Mesenchymal stem cell (in vitro differentiated cells and primary cell): ENCODE measurements around the gene DKK3.

ENCODE experiments used
- DNase-seq: peaks from one replicate; pipeline ENCODE4 v3.0.0-alpha.2; 2013
- H2AFZ ChIP-seq: one replicate; pipeline ENCODE4 v1.6.1; 2013; ENCODE audit warnings: low read depth, mild to moderate bottlenecking, control low read depth, inconsistent platforms, low read length, moderate library complexity
- H2AK5ac ChIP-seq: 2 replicates; pipeline ENCODE4 v1.6.1; 2013; ENCODE audit warnings: low read length, moderate library complexity, mild to moderate bottlenecking, inconsistent platforms; ENCODE audit not compliant: severe bottlenecking
- H2BK120ac ChIP-seq: one replicate; pipeline ENCODE4 v1.6.1; 2013; ENCODE audit warnings: low read depth, mild to moderate bottlenecking, inconsistent platforms, low read length, moderate library complexity
- H2BK12ac ChIP-seq, 2 experiments: one replicate each; pipeline ENCODE4 v1.6.1; 2013; ENCODE audit warnings: inconsistent platforms in 2 of 2, low read length in 2 of 2, mild to moderate bottlenecking in 2 of 2, moderate library complexity in 2 of 2, control low read depth in 1 of 2
- H2BK15ac ChIP-seq: one replicate; pipeline ENCODE4 v1.6.1; 2013; ENCODE audit warnings: mild to moderate bottlenecking, low read depth, inconsistent platforms; ENCODE audit not compliant: poor library complexity, severe bottlenecking
- H2BK5ac ChIP-seq: 2 replicates; pipeline ENCODE4 v1.6.1; 2013; ENCODE audit warnings: low read depth, mild to moderate bottlenecking, low read length, control low read depth, inconsistent platforms; ENCODE audit not compliant: poor library complexity, severe bottlenecking
- H3K14ac ChIP-seq, 2 experiments: one replicate each; pipeline ENCODE4 v1.6.1; 2013; ENCODE audit warnings: inconsistent platforms in 2 of 2, low read length in 2 of 2, control low read depth in 1 of 2, mild to moderate bottlenecking in 1 of 2, moderate library complexity in 1 of 2
- H3K18ac ChIP-seq, 2 experiments: one replicate each; pipeline ENCODE4 v1.6.1; 2013; ENCODE audit warnings: inconsistent platforms in 2 of 2, low read length in 2 of 2, control low read depth in 1 of 2, low read depth in 1 of 2, mild to moderate bottlenecking in 1 of 2
- H3K23ac ChIP-seq, 2 experiments: one replicate each; pipeline ENCODE4 v1.6.1; 2013; ENCODE audit warnings: inconsistent platforms in 2 of 2, low read length in 2 of 2, mild to moderate bottlenecking in 2 of 2, moderate library complexity in 2 of 2, control low read depth in 1 of 2
- H3K27ac ChIP-seq: 2 replicates; pipeline ENCODE4 v1.5.1; 2013; ENCODE audit warnings: mild to moderate bottlenecking, moderate library complexity, low read length, control low read depth, inconsistent platforms; ENCODE audit not compliant: poor library complexity, severe bottlenecking
- H3K27me3 ChIP-seq, 2 experiments: 2 replicates each; pipeline versions ENCODE4 v1.6.1 to v1.7.0; 2013; ENCODE audit warnings: low read length in 2 of 2, mild to moderate bottlenecking in 2 of 2, moderate library complexity in 2 of 2, control low read depth in 1 of 2, inconsistent platforms in 1 of 2; ENCODE audit not compliant: control insufficient read depth in 1 of 2, insufficient read depth in 1 of 2
- H3K36me3 ChIP-seq, 2 experiments: 2 replicates each; pipeline versions ENCODE4 v1.6.1 to v1.7.0; 2013; ENCODE audit warnings: low read length in 2 of 2, control low read depth in 1 of 2, inconsistent platforms in 1 of 2, low read depth in 1 of 2, mild to moderate bottlenecking in 1 of 2; ENCODE audit not compliant: insufficient read depth in 2 of 2, control insufficient read depth in 1 of 2
- H3K4ac ChIP-seq, 2 experiments: one replicate each; pipeline ENCODE4 v1.6.1; 2013; ENCODE audit warnings: inconsistent platforms in 2 of 2, low read length in 2 of 2, mild to moderate bottlenecking in 2 of 2, moderate library complexity in 2 of 2, control low read depth in 1 of 2, low read depth in 1 of 2
- H3K4me1 ChIP-seq: 2 replicates; pipeline ENCODE4 v1.6.1; 2013; ENCODE audit warnings: low read depth, low read length, control low read depth; ENCODE audit not compliant: control insufficient read depth, insufficient read depth
- H3K4me2 ChIP-seq: 2 replicates; pipeline ENCODE4 v1.6.1; 2013; ENCODE audit warnings: low read length, mild to moderate bottlenecking, inconsistent platforms; ENCODE audit not compliant: poor library complexity, severe bottlenecking
- H3K4me3 ChIP-seq, 2 experiments: 2 replicates each; pipeline versions ENCODE4 v1.5.1 to v1.7.0; 2013; ENCODE audit warnings: low read length in 2 of 2, mild to moderate bottlenecking in 2 of 2, control low read depth in 1 of 2, low read depth in 1 of 2; ENCODE audit not compliant: insufficient read depth in 1 of 2
- H3K79me1 ChIP-seq: replicated peaks from 2 replicates; pipeline ENCODE4 v1.6.1; 2013; ENCODE audit warnings: mild to moderate bottlenecking, control low read depth, low read length, inconsistent platforms; ENCODE audit not compliant: poor library complexity, severe bottlenecking
- H3K9ac ChIP-seq: 2 replicates; pipeline ENCODE4 v1.7.0; 2013; ENCODE audit warnings: mild to moderate bottlenecking, low read length, moderate library complexity
- H3K9me3 ChIP-seq: 2 replicates; pipeline ENCODE4 v1.7.0; 2013; ENCODE audit warnings: mild to moderate bottlenecking, low read length; ENCODE audit not compliant: control insufficient read depth
- H4K8ac ChIP-seq: one replicate; pipeline ENCODE4 v1.6.1; 2013; ENCODE audit warnings: inconsistent platforms, mild to moderate bottlenecking, low read length, moderate library complexity
- H4K91ac ChIP-seq: one replicate; pipeline ENCODE4 v1.6.1; 2013; ENCODE audit warnings: mild to moderate bottlenecking, low read length, inconsistent platforms
- WGBS: methylation state at CpG from one replicate; pipeline ENCODE4 v1.1.7; 2013; ENCODE audit warnings: mixed read lengths; 5-methylcytosine and 5-hydroxymethylcytosine counted together

DKK3 gene

DNA sequence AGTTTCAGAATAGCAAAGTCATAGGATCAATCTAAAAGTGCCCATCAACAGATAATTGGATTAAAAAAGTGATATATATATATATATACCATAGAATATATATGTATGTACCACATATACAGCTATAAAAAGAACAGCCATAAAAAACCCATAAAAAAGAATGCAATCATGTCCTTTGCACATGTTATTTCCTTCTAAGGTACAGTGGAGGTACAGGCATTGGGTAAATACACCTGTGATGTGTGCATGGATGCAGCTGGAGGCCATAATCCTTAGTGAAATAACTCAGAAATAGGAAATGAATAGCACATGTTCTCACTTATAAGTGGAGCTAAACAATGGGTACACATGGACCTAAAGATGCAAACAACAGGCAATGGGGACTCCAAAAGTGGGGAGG lies 7.1 kb upstream of the DKK3 start:
- Histone ChIP-seq H3K4me2 (no peak overlapping the region), H2BK15ac (no peak overlapping the region), H3K27me3 (no peaks in the 10 kb centered on the region), H4K91ac (no peak overlapping the region), H3K23ac (no peak overlapping the region), H3K79me1 (no peaks in the 10 kb centered on the region), H3K36me3 (no peaks in the 10 kb centered on the region), H3K4ac (no peak overlapping the region), H2BK120ac (no peak overlapping the region), H2AK5ac (no peak overlapping the region), H3K27ac (no peak overlapping the region), H3K9me3 (no peaks in the 10 kb centered on the region), H3K18ac (no peak overlapping the region), H3K14ac (no peak overlapping the region), H3K4me3 (no peak overlapping the region), H2BK12ac (no peak overlapping the region), H3K9ac (no peak overlapping the region), H3K4me1 (no peaks in the 10 kb centered on the region), H2AFZ (no peak overlapping the region), H2BK5ac (no peak overlapping the region), H4K8ac (no peak overlapping the region)
- no peak for DNase-seq

DNA sequence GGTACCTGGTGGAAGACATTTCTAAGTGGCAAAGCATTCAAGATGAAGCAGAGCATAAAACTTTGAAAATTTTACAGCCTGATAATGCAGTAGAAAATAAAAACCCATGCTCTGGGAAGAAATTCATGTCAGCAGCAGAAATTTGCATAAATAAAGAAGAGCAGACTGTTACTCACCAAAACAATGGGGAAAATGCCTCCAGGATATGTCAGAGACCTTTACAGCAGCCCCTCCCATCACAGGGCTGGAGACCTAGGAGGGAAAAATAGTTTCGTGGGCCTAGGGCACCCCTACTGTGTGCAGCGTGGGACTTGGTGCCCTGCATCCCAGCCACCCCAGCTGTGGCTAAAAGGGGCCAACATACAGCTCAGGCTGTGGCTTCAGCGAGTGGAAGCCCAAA lies 5.4 kb upstream of the DKK3 start:
- Histone ChIP-seq H3K4me3 (no peak overlapping the region), H3K18ac (no peak overlapping the region), H3K4me1 (peaks cover 6% of the 10 kb centered on the region), H3K9me3 (no peaks in the 10 kb centered on the region), H2AFZ (no peak overlapping the region), H3K4me2 (no peak overlapping the region), H2BK5ac (no peak overlapping the region), H3K36me3 (no peaks in the 10 kb centered on the region), H4K8ac (no peak overlapping the region), H3K27me3 (peaks cover 0 to 11% of the 10 kb centered on the region in 2 experiments), H4K91ac (no peak overlapping the region), H3K23ac (no peak overlapping the region), H2BK12ac (no peak overlapping the region), H3K9ac (no peak overlapping the region), H3K27ac (no peak overlapping the region), H3K4ac (no peak overlapping the region), H2BK120ac (no peak overlapping the region), H3K14ac (no peak overlapping the region), H2AK5ac (no peak overlapping the region), H2BK15ac (no peak overlapping the region), H3K79me1 (peaks cover under 1% of the 10 kb centered on the region)
- no peak for DNase-seq
- 74% methylated on average over 3 of the region's 3 CpGs for WGBS

DNA sequence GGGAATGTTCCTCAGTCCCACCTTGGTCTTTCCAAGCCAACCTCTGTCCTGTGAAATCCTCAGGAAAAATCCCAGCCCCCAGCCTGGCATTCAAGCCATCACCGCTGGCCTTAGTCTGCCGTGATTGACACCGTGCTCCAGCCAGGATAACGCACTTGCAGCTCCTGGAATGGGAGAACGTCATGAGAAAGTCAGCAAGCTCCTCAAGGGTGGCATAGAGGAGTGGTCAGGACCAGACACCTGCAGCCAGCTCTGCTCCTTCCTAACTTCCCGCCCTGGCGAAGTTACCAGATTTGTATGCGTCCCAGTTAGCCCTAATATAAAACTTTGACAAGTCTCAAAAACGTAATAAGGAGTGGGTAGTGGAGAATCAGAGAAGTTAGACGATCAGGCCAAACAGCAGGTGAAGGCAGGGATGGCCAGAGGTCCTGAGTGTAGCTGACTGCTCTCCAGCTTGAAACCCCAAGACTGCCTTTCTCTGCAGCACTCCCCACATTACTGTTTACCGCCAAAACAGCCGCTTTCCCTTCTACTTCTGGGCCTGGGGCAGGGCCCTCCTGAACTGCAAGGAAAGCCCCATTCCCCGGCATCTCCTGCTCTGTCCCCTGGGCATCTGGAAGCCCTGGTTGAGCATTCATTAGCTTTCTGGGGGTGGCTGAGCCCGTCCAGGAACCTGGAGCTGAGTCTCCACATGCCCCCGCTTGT lies 1.3 kb upstream of the DKK3 start:
- Histone ChIP-seq H2BK15ac (no peak overlapping the region), H3K4me3 (peak overlapping the region; percentile 48 to 51), H2BK120ac (no peak overlapping the region), H3K9me3 (no peaks in the 10 kb centered on the region), H3K4me2 (peak overlapping the region; percentile 93), H4K91ac (peak overlapping the region; percentile 43), H3K27me3 (peaks cover 0 to 25% of the 10 kb centered on the region in 2 experiments), H3K4me1 (peaks cover 23% of the 10 kb centered on the region), H3K79me1 (peaks cover 7% of the 10 kb centered on the region), H2AFZ (peak overlapping the region; percentile 72), H3K36me3 (peaks cover 0 to 12% of the 10 kb centered on the region in 2 experiments), H2BK12ac (peak overlapping the region in 1 of 2 experiments; percentile 51), H4K8ac (peak overlapping the region; percentile 94), H2AK5ac (no peak overlapping the region), H3K23ac (no peak overlapping the region), H3K27ac (no peak overlapping the region), H3K9ac (no peak overlapping the region), H2BK5ac (no peak overlapping the region), H3K14ac (peak overlapping the region in 1 of 2 experiments; percentile 35), H3K4ac (peak overlapping the region in 1 of 2 experiments; percentile 47), H3K18ac (peak overlapping the region; percentile 6 to 58)
- no peak for DNase-seq
- WGBS, result 57% methylated on average over 15 of the region's 15 CpGs

DNA sequence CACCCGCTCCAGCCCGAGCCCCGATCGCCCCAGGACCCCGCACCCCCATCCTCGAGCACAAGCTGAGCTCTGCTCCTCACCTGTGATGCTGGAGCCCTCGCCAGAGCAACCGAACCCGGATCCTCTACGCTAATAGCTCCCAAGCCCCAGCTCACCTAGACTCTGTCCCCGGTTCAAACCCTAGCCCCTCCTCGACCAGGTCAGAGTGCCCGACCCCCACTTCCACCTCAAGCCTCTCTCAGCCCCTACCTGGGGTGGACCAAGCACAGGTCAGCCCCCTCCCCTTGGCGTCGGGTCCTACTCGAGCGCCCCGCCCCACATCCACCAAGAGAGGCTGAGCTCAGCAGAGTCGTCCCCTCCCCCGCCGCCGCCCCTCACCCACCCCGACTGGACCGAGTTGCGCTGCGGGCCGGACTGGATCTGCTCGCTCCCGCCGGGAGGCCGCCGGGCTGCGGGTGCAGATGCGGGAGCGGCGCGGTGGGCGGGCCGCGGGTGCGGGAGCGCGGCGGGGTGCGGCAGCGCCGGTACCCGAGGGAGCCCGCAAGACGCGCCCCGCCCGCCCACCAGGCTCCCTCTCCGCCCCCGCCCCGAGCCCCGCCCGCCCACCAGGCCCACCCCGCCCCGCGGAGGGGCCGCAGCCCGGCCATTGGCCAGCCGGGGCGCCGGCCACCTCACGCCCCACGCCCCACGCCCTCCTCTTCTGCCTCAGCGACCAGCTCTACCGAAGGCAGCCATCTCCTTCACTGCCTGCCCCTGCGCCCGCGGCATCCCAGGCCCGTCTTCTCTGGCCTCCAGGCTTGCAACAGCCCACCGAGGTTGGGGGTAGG lies 577 bp upstream of the DKK3 start:
- Histone ChIP-seq H3K18ac (peak overlapping the region; percentile 82 to 98), H2BK5ac (peak overlapping the region; percentile 3), H4K91ac (peak overlapping the region; percentile 81), H3K36me3 (peaks cover 0 to 12% of the 10 kb centered on the region in 2 experiments), H3K9ac (peak overlapping the region; percentile 62), H3K23ac (peak overlapping the region in 1 of 2 experiments; percentile 70), H2BK15ac (peak overlapping the region; percentile 80), H3K9me3 (no peaks in the 10 kb centered on the region), H4K8ac (peak overlapping the region; percentile 94), H3K4me3 (peak overlapping the region; percentile 83 to 89), H3K27me3 (peaks cover 0 to 25% of the 10 kb centered on the region in 2 experiments), H3K79me1 (peaks cover 11% of the 10 kb centered on the region), H3K27ac (peak overlapping the region; percentile 25), H2BK12ac (peak overlapping the region; percentile 75 to 92), H3K4me1 (peaks cover 23% of the 10 kb centered on the region), H2BK120ac (peak overlapping the region; percentile 92), H2AK5ac (peak overlapping the region; percentile 49), H2AFZ (peak overlapping the region; percentile 72), H3K14ac (peak overlapping the region in 1 of 2 experiments; percentile 35), H3K4ac (peak overlapping the region; percentile 35 to 89), H3K4me2 (peak overlapping the region; percentile 93)
- DNase-seq, result peak; percentile 74
- 3% methylated on average over 20 of the region's 76 CpGs for WGBS
